AML-193 (cell line): ENCODE data around the gene H2BW1.
"Not testable (repeated sequence)": the region's sequence is repeated elsewhere in the genome, so short reads cannot be mapped to it uniquely, and the experiment has no call there.

Experiments used
- DNase-seq, 2 experiments: peaks; one replicate each; lab custom pipeline; 2025; lab: John Stamatoyannopoulos, UW

Gene H2BW1, protein sequence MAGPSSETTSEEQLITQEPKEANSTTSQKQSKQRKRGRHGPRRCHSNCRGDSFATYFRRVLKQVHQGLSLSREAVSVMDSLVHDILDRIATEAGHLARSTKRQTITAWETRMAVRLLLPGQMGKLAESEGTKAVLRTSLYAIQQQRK

GRCh38 chrX:104013606-104014005 lies at the start of gene H2BW1:
Gene H2BW1, minus strand, starts transcription at chrX:104013708. Its CDS starts 132 bp downstream, at chrX:104013576.
- no peak for DNase-seq

DNA sequence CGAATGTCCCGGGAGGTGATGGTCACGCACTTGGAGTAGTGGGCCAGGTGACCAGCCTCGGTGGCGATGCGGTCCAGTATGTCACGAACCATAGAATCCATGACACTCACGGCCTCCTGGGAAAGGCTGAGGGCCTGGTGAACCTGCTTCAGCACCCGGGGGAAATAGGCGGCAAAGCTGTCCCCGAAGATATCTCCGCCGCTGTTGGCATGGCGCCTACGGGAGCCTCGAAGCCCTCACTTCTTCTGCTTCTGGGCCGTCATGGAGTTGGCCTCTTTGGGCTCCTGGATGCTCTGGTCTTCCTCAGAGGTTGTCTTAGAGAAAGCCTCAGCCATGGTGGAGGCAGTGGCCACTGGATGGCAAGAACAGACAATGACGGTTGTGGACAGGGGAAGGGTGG lies 49.1 kb upstream of the H2BW1 start:
- DNase-seq, result not testable (repeated sequence)

DNA sequence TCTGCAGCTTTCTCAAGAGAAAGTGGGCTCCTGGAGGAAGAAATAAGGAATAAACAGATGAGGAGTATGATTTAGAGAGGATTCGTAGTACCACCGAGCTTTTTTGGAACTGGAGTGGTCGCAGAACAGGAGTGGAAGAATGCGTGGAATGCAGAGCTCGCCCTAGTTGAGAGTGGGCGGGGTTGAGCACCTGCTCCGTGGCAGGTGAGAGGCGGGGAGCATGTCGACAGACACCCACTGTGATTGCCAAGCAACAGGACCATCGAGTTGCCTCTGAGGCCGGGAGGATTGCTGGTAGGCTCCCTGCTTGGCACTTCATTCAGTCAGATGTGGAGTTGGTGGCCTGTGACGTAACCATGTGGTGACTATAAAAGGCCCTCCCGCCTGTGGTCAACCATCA lies 41.4 kb upstream of the H2BW1 start:
- DNase-seq, result not testable (repeated sequence)

DNA sequence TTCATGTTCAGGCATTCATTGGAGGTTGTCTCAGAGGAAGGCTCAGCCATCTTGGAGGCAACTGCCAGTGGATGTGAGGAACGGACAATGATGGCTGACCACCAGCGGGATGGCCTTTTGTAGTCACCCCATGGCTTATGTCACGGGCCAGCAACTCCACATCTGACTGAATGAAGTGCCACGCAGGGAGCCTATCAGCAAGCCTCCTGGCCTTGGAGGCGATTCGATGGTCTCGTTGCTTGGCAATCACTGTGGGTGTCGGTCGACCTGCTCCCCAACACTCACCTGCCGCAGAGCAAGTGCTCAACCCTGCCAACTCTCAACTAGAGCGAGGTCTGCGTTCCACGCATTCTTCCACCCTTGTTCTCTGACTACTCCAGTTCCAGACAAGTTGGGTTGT lies 33.7 kb upstream of the H2BW1 start:
- no peak for DNase-seq

DNA sequence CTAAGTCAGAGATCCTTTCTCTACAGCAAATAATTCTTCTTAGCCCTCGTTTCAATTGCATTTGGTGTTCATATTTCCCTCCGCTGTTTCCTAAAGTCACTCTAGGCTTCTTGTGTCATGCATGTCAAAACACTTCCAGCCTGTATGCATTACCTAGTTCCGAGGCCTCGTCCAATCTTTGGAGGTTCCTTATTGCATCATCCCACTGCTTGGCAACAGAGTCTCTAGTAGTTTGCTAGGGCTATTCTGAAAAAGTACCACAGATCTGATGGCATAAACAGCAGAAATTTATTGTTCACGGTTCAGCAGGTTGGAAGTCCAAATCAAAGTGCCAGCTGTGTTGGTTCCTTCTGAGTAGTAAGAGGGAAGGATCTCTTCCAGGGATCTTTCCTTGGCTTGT lies 32.1 kb upstream of the H2BW1 start:
- no peak for DNase-seq

DNA sequence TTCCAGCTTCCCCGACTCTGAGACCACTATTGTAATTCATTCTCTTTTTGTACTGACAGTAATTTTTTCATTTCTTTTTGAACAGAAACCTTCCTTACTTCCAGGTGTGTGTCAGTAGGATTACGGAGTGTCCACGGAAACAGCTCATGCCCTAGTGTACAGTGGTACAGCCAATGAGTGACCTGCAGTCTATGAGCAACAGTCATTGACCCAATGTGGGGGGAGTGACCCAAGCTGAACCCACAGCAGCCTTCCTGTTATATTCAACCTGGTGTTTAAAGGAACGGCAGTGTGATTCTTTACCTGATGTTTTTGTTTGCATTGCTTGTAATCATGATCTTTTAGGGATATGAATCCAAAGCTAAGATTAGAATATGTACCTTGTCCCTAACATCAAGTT lies 27.5 kb upstream of the H2BW1 start:
- no peak for DNase-seq

DNA sequence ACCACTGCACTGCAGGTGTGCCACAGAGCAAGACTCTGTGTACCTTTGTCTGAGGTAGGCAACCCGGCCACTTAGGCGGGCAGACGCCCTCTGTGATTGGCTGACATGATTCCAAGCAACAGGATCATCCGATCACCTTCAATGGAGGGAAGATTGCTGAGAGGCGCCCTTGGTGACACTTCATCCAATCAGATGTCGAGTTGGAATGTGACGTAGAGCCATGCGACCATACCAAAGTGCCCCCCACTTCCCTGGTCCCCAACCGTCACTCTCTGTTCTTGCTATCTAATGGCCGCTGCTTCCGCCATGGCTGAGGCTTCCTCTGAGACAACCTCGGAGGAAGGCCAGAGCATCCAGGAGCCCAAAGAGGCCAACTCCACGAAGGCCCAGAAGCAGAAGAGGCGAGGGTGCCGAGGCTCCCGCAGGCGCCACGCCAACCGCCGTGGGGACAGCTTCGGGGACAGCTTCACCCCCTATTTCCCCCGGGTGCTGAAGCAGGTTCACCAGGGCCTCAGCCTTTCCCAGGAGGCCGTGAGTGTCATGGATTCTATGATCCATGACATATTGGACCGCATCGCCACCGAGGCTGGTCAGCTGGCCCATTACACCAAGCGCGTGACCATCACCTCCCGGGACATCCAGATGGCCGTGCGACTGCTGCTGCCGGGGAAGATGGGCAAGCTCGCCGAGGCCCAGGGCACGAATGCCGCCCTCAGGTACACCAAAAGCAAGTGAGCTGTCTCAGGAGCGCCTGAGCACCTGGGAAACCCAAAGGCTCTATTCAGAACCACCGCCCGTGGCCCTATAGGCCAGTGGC lies 26.4 kb upstream of the H2BW1 start, which contains the start of gene H2BW2:
Gene H2BW2, plus strand, starts transcription at position 268 of the 817 bp plus-strand sequence. Its CDS starts 39 bp downstream, at position 307.
- no peak for DNase-seq

GRCh38 chrX:104018126-104018525 lies 4.6 kb upstream of the H2BW1 start:
- DNase-seq, result no peak

- DNase-seq, result not testable (repeated sequence)
Measured at GRCh38 chrX:104015576-104015975, 2.1 kb upstream of the H2BW1 start.

DNA sequence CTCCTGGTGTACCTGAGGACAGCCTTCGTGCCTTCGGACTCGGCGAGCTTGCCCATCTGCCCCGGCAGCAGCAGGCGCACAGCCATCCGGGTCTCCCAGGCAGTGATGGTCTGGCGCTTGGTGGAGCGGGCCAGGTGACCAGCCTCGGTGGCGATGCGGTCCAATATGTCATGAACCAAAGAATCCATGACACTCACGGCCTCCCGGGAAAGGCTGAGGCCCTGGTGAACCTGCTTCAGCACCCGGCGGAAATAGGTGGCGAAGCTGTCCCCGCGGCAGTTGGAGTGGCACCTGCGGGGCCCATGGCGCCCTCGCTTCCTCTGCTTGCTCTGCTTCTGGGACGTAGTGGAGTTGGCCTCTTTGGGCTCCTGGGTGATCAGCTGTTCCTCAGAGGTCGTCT lies 350 bp downstream of the H2BW1 start:
- DNase-seq, result no peak

DNA sequence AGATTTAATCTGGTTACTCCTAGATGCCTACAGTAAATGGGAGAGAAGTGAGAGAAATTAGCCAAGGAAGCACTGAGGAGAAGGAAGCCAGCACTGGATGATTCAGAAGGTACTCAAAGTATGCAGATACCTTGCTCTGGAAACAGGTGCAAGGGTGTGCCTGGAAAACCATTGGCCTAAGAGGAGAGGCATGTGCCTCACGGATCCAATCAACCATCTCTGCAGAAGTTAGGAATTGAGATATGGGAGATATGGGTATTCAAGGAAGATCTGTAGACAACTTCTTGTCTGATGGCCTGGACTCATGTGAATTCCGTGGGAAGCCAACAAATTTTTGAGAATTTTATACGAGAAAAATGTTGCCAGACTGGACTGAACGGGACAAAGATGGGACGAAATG lies 4.7 kb downstream of the H2BW1 start:
- DNase-seq, result no peak

DNA sequence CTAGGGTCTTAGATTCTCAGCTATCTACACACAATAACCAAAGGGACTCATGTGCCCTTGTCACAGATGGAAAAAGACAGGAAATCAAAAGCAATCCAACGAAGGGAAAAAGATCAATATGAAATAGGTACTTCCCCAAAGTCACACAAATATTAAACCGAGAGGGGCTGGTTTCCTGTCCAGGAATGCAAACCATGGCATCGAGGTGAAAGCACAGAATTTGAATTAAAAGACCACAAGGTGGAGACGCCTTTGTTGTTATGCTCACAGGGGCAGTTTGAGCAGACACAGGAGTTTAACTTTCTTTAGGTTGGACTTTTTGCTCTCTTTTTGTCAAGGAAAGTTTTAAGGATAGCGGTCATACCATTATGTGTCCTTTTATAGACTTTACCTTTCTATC lies 14.3 kb downstream of the H2BW1 start:
- DNase-seq, result no peak

DNA sequence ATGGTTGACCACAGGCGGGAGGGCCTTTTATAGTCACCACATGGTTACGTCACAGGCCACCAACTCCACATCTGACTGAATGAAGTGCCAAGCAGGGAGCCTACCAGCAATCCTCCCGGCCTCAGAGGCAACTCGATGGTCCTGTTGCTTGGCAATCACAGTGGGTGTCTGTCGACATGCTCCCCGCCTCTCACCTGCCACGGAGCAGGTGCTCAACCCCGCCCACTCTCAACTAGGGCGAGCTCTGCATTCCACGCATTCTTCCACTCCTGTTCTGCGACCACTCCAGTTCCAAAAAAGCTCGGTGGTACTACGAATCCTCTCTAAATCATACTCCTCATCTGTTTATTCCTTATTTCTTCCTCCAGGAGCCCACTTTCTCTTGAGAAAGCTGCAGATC lies 30.0 kb downstream of the H2BW1 start:
- not testable (repeated sequence) for DNase-seq

GRCh38 chrX:103962411-103963278 lies 50.9 kb downstream of the H2BW1 start, which contains the start of gene TMSB15B:
Gene TMSB15B, plus strand, starts transcription at chrX:103962627.
- not testable (repeated sequence) for DNase-seq
